ENCODE results near the gene NTSR1. TPM values are rescaled to one million over a fixed set of nuclear protein-coding genes. Genes with fewer than 3 reads are reported as not detected.

Gene NTSR1
- total and polyA plus RNA-seq, 2 of the 13 experiments (the other 11 are each of a cell fraction or from before 2014, with no cell fraction given) = 0.09 to 0.12 TPM

DNA sequence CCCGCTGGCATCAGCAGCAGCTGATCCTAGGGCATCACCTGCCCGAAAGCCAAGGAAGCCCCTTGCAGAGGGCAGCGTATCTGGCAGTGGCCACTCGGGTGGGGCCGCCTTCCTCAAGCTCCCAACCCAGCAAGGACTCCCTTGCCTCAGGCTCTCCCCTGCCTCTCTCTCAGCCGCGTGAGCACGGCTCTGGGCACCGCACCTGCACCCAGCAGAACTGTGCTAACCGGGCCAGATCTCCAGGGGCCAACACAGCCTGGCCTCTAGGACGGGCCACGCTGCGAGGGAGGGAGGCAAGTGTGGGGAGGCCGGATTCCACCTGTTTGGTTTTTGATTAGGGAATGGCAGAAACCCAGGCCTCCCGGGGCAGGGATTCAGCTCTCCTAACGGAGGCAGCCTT is 75.9 kb downstream of the NTSR1 start:
- BruUV-seq (replicated peaks) = no TSS peak
- 26% methylated on average over 16 of the region's 16 CpGs for WGBS (ENCODE audit: low lambda C conversion rate)
- Histone ChIP-seq H3K4me1 (ENCODE audit: insufficient read depth, low read length) (peaks cover 37% of the 10 kb centered on the region), H3K9ac (ENCODE audit: insufficient read depth, low read depth, low read length) (no peak overlapping the region), H3K79me2 (ENCODE audit: insufficient read depth, low read length) (no peaks in the 10 kb centered on the region), H3K9me3 (ENCODE audit: low read length) (no peaks in the 10 kb centered on the region), H3K27me3 (ENCODE audit: control insufficient read depth in 1 of 2, insufficient read depth in 2 of 2, low read length in 2 of 2) (peaks cover 22 to 89% of the 10 kb centered on the region in 2 experiments), H3K4me3 (replicated peaks in 1 of 3; ENCODE audit: insufficient read depth in 1 of 3, low read depth in 2 of 3, low read length in 3 of 3) (no peak overlapping the region), H3K4me2 (ENCODE audit: low read depth, low read length) (no peak overlapping the region), H2AFZ (ENCODE audit: low read length) (no peak overlapping the region), H4K20me1 (ENCODE audit: insufficient read depth, low read length) (no peaks in the 10 kb centered on the region), H3K27ac (ENCODE audit: extremely low read length, insufficient read depth, low read length) (no peak overlapping the region), H3K36me3 (replicated peaks in 1 of 2; ENCODE audit: control insufficient read depth in 1 of 2, insufficient read depth in 2 of 2, low read length in 2 of 2) (no peaks in the 10 kb centered on the region)
- in situ Hi-C loops (cut with HindIII; ENCODE audit: extremely low pct_ligation_motif_present, low pct_unique_long_range_greater_than_20kb) = loop anchor here (25.0 kb wide), 1 partner anchor 272 kb away; no protein-coding TSS in a partner anchor
- ATAC-seq (no peak; the same call in 2 of the 3 replicates), DNase-seq (ENCODE audit: low spot score) (no peak), FAIRE-seq (no peak)
- ChIA-PET POLR2A (no interaction called here), CTCF (ENCODE audit: low intra/inter-chr PET ratio, low total read pairs) (no interaction called here)
- intact Hi-C loops (cut with micrococcal nuclease; ENCODE audit: unreplicated experiment) = no loop called here
- TF ChIP-seq CEBPB (IDR thresholded peaks at IDR 0.05; ENCODE audit: borderline replicate concordance, low read depth, low read length) (no peak), KMT2B (CRISPR knock-in tag; IDR thresholded peaks at IDR 0.05) (no peak), ZNF552 (CRISPR knock-in tag; IDR thresholded peaks at IDR 0.05; ENCODE audit: borderline replicate concordance) (no peak), ZNF264 (CRISPR knock-in tag; IDR thresholded peaks at IDR 0.05) (no peak), ZSCAN9 (CRISPR knock-in tag; IDR thresholded peaks at IDR 0.05; ENCODE audit: borderline replicate concordance) (no peak)

DNA sequence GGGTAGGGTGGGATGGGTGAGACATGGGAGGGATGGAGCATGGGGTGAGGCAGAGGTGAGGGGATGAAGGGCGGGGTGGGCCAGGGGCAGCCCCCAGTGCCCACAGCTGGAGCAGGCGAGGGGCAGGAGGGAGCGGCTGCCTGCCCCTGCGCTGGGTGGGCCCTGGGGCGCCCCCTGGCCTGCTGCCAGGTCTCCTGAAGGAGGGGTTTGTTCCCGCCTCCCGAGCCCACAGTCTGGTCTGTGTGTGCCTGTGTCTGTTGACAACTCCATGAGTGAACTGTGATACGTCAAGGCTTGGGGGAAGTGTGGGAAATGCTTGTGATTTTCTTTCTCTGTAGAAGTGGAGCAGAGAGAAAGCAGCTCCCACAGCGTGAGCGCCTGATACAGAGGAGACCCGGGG is 76.8 kb downstream of the NTSR1 start:
- 25% methylated on average over 11 of the region's 11 CpGs for WGBS (ENCODE audit: low lambda C conversion rate)
- no peaks in the 10 kb centered on the region for H4K20me1 ChIP-seq (ENCODE audit: insufficient read depth, low read length)
- H3K36me3 ChIP-seq (replicated peaks in 1 of 2; ENCODE audit: control insufficient read depth in 1 of 2, insufficient read depth in 2 of 2, low read length in 2 of 2) = no peaks in the 10 kb centered on the region
- no TSS peak for BruUV-seq (replicated peaks)
- no peak overlapping the region for H3K27ac ChIP-seq (ENCODE audit: extremely low read length, insufficient read depth, low read length)
- ChIA-PET POLR2A (interaction anchor here (0.7 kb wide), 1 partner anchor 9 kb away, joined by 3 read pairs; no protein-coding TSS in a partner anchor), CTCF (ENCODE audit: low intra/inter-chr PET ratio, low total read pairs) (no interaction called here)
- intact Hi-C loops (cut with micrococcal nuclease; ENCODE audit: unreplicated experiment) = no loop called here
- FAIRE-seq = no peak
- no peaks in the 10 kb centered on the region for H3K79me2 ChIP-seq (ENCODE audit: insufficient read depth, low read length)
- no peak for ATAC-seq
- H2AFZ ChIP-seq (ENCODE audit: low read length) = no peak overlapping the region
- no peak overlapping the region for H3K9ac ChIP-seq (ENCODE audit: insufficient read depth, low read depth, low read length)
- H3K4me3 ChIP-seq (replicated peaks in 1 of 3; ENCODE audit: insufficient read depth in 1 of 3, low read depth in 2 of 3, low read length in 3 of 3) = no peak overlapping the region
- H3K9me3 ChIP-seq (ENCODE audit: low read length) = no peaks in the 10 kb centered on the region
- no peak for DNase-seq (ENCODE audit: low spot score)
- in situ Hi-C loops (cut with HindIII; ENCODE audit: extremely low pct_ligation_motif_present, low pct_unique_long_range_greater_than_20kb) = loop anchor here (25.0 kb wide), 1 partner anchor 273 kb away; no protein-coding TSS in a partner anchor
- peaks cover 23 to 91% of the 10 kb centered on the region in 2 experiments for H3K27me3 ChIP-seq (ENCODE audit: control insufficient read depth in 1 of 2, insufficient read depth in 2 of 2, low read length in 2 of 2)
- peaks cover 39% of the 10 kb centered on the region for H3K4me1 ChIP-seq (ENCODE audit: insufficient read depth, low read length)
- no peak overlapping the region for H3K4me2 ChIP-seq (ENCODE audit: low read depth, low read length)
- TF ChIP-seq, protein P1, sequence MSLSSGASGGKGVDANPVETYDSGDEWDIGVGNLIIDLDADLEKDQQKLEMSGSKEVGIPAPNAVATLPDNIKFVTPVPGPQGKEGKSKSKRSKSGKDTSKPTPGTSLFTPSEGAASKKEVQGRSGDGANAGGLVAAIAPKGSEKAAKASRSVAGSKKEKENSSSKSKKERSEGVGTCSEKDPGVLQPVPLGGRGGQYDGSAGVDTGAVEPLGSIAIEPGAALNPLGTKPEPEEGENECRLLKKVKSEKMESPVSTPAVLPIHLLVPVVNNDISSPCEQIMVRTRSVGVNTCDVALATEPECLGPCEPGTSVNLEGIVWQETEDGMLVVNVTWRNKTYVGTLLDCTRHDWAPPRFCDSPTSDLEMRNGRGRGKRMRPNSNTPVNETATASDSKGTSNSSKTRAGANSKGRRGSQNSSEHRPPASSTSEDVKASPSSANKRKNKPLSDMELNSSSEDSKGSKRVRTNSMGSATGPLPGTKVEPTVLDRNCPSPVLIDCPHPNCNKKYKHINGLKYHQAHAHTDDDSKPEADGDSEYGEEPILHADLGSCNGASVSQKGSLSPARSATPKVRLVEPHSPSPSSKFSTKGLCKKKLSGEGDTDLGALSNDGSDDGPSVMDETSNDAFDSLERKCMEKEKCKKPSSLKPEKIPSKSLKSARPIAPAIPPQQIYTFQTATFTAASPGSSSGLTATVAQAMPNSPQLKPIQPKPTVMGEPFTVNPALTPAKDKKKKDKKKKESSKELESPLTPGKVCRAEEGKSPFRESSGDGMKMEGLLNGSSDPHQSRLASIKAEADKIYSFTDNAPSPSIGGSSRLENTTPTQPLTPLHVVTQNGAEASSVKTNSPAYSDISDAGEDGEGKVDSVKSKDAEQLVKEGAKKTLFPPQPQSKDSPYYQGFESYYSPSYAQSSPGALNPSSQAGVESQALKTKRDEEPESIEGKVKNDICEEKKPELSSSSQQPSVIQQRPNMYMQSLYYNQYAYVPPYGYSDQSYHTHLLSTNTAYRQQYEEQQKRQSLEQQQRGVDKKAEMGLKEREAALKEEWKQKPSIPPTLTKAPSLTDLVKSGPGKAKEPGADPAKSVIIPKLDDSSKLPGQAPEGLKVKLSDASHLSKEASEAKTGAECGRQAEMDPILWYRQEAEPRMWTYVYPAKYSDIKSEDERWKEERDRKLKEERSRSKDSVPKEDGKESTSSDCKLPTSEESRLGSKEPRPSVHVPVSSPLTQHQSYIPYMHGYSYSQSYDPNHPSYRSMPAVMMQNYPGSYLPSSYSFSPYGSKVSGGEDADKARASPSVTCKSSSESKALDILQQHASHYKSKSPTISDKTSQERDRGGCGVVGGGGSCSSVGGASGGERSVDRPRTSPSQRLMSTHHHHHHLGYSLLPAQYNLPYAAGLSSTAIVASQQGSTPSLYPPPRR (CRISPR knock-in tag; IDR thresholded peaks at IDR 0.05; ENCODE audit: borderline replicate concordance) = no peak
- no peak for TF ChIP-seq TOE1 (CRISPR knock-in tag; IDR thresholded peaks at IDR 0.05)
- 0 out of 2 replicates have a peak, but pooled peaks have one; percentile 36 for TF ChIP-seq NRL (CRISPR knock-in tag; IDR thresholded peaks at IDR 0.05; ENCODE audit: borderline replicate concordance)
- TF ChIP-seq SIX4 (CRISPR knock-in tag; IDR thresholded peaks at IDR 0.05) = no peak
